Body of pancreas (tissue), 4 donors: ENCODE data around the gene LIN37.

Experiments used
- POLR2A ChIP-seq, 3 donors: fragments of 450-650 bp; IDR thresholded peaks; one replicate each; pipeline ENCODE4 v1.6.1; 2016; ENCODE audit warnings: antibody characterized with exemption in 3 of 3, mild to moderate bottlenecking in 2 of 3
- TF ChIP-seq, protein P1 (sequence below), 7 experiments: fragments of 450-650 bp in 4 of 7; fragments of 200-600 bp in 3 of 7; sonication (generic) in 3 of 7; IDR thresholded peaks; one replicate each; pipeline ENCODE4 v1.5.1; 2016 to 2019; ENCODE audit warnings: antibody characterized with exemption in 7 of 7

DNA sequence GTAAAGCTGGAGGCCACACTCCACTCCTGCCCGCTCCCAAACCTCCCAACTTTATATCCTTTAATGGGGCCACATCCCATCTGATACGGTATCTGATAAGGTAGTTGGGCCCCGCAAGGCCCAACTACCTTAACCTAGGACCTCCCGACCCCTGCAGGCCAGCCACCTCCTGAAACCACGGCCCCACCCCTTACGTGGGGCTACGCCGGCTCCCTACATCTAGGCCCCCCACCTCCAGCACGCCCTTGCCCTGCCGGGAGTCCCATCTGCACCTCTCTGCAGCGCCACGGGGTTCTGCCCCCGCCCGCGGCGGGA lies 8.3 kb upstream of the LIN37 start:
- TF ChIP-seq, protein P1, sequence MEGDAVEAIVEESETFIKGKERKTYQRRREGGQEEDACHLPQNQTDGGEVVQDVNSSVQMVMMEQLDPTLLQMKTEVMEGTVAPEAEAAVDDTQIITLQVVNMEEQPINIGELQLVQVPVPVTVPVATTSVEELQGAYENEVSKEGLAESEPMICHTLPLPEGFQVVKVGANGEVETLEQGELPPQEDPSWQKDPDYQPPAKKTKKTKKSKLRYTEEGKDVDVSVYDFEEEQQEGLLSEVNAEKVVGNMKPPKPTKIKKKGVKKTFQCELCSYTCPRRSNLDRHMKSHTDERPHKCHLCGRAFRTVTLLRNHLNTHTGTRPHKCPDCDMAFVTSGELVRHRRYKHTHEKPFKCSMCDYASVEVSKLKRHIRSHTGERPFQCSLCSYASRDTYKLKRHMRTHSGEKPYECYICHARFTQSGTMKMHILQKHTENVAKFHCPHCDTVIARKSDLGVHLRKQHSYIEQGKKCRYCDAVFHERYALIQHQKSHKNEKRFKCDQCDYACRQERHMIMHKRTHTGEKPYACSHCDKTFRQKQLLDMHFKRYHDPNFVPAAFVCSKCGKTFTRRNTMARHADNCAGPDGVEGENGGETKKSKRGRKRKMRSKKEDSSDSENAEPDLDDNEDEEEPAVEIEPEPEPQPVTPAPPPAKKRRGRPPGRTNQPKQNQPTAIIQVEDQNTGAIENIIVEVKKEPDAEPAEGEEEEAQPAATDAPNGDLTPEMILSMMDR (IDR thresholded peaks at IDR 0.05), result no peak
- no peak for TF ChIP-seq POLR2A (IDR thresholded peaks at IDR 0.05)
